Loucy (cell line): Measurements from ENCODE around the gene MUSK.

ENCODE experiments used
- H2AFZ ChIP-seq: fragments of 200-600 bp; sonication (generic); 2 replicates; pipeline ENCODE4 v1.6.0; 2016; ENCODE audit warnings: antibody characterized with exemption, mild to moderate bottlenecking, low read length, moderate library complexity
- H3F3A ChIP-seq: fragments of 200-600 bp; 2 replicates; pipeline ENCODE4 v1.6.0; 2016; ENCODE audit warnings: antibody characterized with exemption, low read depth, mild to moderate bottlenecking
- H3K27me3 ChIP-seq: fragments of 200-600 bp; sonication (generic); 2 replicates; pipeline ENCODE4 v1.6.1; 2014; ENCODE audit warnings: low read length, mild to moderate bottlenecking; ENCODE audit not compliant: insufficient read depth, poor library complexity, severe bottlenecking
- H3K36me3 ChIP-seq: fragments of 200-600 bp; sonication (generic); 2 replicates; pipeline ENCODE4 v1.6.1; 2016; ENCODE audit warnings: low read length; ENCODE audit not compliant: insufficient read depth
- H3K4me1 ChIP-seq: fragments of 200-600 bp; sonication (generic); 2 replicates; pipeline ENCODE4 v1.5.1; 2014; ENCODE audit warnings: low read length, mild to moderate bottlenecking; ENCODE audit not compliant: insufficient read depth, poor library complexity, severe bottlenecking
- H3K4me2 ChIP-seq: fragments of 200-600 bp; sonication (generic); 2 replicates; pipeline ENCODE4 v1.6.0; 2014; ENCODE audit warnings: antibody characterized with exemption, low read length, low read depth, mild to moderate bottlenecking; ENCODE audit not compliant: poor library complexity, severe bottlenecking
- H3K4me3 ChIP-seq: fragments of 200-600 bp; sonication (generic); 2 replicates; pipeline ENCODE4 v1.5.1; 2014; ENCODE audit warnings: low read length, mild to moderate bottlenecking, mixed read lengths; ENCODE audit not compliant: poor library complexity, severe bottlenecking
- H3K79me2 ChIP-seq: fragments of 200-600 bp; sonication (generic); 2 replicates; pipeline ENCODE4 v1.6.1; 2014; ENCODE audit warnings: low read length; ENCODE audit not compliant: insufficient read depth
- H3K9ac ChIP-seq: fragments of 200-600 bp; sonication (generic); 2 replicates; pipeline ENCODE4 v1.6.0; 2014; ENCODE audit warnings: mild to moderate bottlenecking, low read depth, low read length, moderate library complexity; ENCODE audit not compliant: poor library complexity, severe bottlenecking
- H3K9me2 ChIP-seq: fragments of 200-600 bp; sonication (generic); replicated peaks from 2 replicates; pipeline ENCODE4 v1.6.1; 2016; ENCODE audit warnings: low read depth, low read length, mixed read lengths
- H3K9me3 ChIP-seq: fragments of 200-600 bp; sonication (generic); 2 replicates; pipeline ENCODE4 v1.6.1; 2014; ENCODE audit warnings: mild to moderate bottlenecking, antibody characterized with exemption, low read length, low read depth; ENCODE audit not compliant: insufficient read depth
- H4K20me1 ChIP-seq: fragments of 200-600 bp; sonication (generic); 2 replicates; pipeline ENCODE4 v1.6.0; 2014; ENCODE audit warnings: antibody characterized with exemption, low read length, mild to moderate bottlenecking; ENCODE audit not compliant: insufficient read depth, poor library complexity, severe bottlenecking
- EZH2phosphoT487 ChIP-seq: fragments of 200-600 bp; IDR thresholded peaks from 2 replicates; pipeline ENCODE4 v1.6.1; 2018; ENCODE audit warnings: antibody characterized with exemption, mild to moderate bottlenecking, moderate library complexity, borderline replicate concordance
- TF ChIP-seq, protein P1 (sequence below): fragments of 200-600 bp; sonication (generic); conservative IDR thresholded peaks from 2 replicates; pipeline ENCODE4 v1.5.1; 2014; ENCODE audit warnings: mild to moderate bottlenecking, antibody characterized with exemption, low read length

Gene MUSK

DNA sequence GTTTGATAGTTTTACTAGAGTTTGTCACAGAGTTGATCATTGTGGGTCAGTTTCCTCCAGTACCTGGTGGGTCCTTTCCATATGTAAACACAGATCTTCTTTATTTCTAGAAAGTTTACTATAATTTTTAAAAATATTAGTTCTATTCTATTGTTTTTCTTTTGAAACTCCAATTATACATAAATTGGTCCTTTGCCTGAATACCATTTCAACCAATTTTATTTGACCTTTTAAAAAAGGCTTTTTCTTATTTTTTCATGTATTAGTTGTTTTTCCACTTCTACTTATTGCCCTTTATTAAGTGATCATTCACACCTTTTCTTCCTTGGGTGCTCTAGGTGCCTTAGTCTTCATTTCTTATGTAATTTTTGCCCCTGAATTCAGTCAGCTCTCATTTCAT lies 33.0 kb upstream of the MUSK start:
- H3K79me2 ChIP-seq: no peaks in the 10 kb centered on the region
- H3K9ac ChIP-seq: no peak overlapping the region
- no peaks in the 10 kb centered on the region for H3K9me2 ChIP-seq
- no peaks in the 10 kb centered on the region for H4K20me1 ChIP-seq
- H2AFZ ChIP-seq: no peak overlapping the region
- no peaks in the 10 kb centered on the region for H3K36me3 ChIP-seq
- H3K4me2 ChIP-seq: no peak overlapping the region
- H3K4me1 ChIP-seq: no peaks in the 10 kb centered on the region
- H3K4me3 ChIP-seq: no peak overlapping the region
- no peaks in the 10 kb centered on the region for H3K27me3 ChIP-seq
- H3F3A ChIP-seq: no peaks in the 10 kb centered on the region
- TF ChIP-seq, protein P1, sequence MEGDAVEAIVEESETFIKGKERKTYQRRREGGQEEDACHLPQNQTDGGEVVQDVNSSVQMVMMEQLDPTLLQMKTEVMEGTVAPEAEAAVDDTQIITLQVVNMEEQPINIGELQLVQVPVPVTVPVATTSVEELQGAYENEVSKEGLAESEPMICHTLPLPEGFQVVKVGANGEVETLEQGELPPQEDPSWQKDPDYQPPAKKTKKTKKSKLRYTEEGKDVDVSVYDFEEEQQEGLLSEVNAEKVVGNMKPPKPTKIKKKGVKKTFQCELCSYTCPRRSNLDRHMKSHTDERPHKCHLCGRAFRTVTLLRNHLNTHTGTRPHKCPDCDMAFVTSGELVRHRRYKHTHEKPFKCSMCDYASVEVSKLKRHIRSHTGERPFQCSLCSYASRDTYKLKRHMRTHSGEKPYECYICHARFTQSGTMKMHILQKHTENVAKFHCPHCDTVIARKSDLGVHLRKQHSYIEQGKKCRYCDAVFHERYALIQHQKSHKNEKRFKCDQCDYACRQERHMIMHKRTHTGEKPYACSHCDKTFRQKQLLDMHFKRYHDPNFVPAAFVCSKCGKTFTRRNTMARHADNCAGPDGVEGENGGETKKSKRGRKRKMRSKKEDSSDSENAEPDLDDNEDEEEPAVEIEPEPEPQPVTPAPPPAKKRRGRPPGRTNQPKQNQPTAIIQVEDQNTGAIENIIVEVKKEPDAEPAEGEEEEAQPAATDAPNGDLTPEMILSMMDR: no peak
- no peak for TF ChIP-seq EZH2phosphoT487
- H3K9me3 ChIP-seq: no peaks in the 10 kb centered on the region

DNA sequence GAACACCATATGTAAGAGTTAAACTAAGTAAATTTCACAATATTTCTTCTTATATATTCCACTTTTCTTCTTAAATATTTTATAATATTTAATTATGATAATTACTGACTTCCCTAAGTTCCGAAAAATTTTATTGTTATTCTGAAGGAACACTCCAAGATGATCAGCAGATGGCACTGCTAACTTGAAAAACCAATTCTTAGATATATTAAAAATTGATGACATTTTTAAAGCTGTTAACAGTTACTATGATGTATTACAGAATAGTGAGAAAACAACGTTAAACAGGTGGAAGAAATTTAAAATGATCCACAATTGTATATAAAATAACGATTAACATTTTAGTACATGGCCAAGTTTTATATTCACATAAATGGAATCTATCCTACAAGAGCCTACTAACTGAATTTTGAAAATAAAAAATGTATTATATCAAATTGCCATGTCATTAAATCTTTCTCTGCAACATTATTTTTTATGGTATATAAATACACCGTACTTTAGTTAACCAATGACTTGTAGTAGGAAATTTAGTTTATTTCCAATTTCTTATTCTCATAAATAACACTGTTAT lies 30.1 kb upstream of the MUSK start:
- H3K27me3 ChIP-seq: no peaks in the 10 kb centered on the region
- no peak overlapping the region for H2AFZ ChIP-seq
- H4K20me1 ChIP-seq: no peaks in the 10 kb centered on the region
- H3K4me3 ChIP-seq: no peak overlapping the region
- no peaks in the 10 kb centered on the region for H3K9me2 ChIP-seq
- no peaks in the 10 kb centered on the region for H3K36me3 ChIP-seq
- no peak for TF ChIP-seq EZH2phosphoT487
- TF ChIP-seq, protein P1: no peak
- no peak overlapping the region for H3K4me2 ChIP-seq
- H3F3A ChIP-seq: no peaks in the 10 kb centered on the region
- no peaks in the 10 kb centered on the region for H3K79me2 ChIP-seq
- no peaks in the 10 kb centered on the region for H3K4me1 ChIP-seq
- no peaks in the 10 kb centered on the region for H3K9me3 ChIP-seq
- H3K9ac ChIP-seq: no peak overlapping the region

DNA sequence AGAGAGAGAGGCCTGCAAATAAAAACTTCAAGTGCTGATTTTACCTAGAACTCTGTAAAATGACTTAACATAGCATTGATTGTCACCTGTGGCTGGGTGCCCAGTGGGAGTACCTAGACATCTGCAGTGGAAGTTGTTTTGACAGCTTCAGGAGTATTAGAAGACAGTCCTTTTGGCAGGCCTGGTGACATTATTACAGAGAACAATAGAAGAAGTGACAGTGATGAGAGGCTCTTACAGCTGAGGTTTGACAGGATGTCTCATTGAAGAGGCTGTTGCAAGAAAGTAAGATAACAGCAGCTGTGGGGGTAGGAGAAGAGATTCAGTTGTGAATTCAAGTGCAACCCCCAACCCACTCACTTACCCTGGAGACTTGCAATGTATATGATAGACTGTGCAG lies 27.9 kb upstream of the MUSK start:
- Histone ChIP-seq H3K9me2 (no peaks in the 10 kb centered on the region), H3K36me3 (no peaks in the 10 kb centered on the region), H3K9me3 (no peaks in the 10 kb centered on the region), H3F3A (no peaks in the 10 kb centered on the region), H3K4me2 (no peak overlapping the region), H3K27me3 (no peaks in the 10 kb centered on the region), H4K20me1 (no peaks in the 10 kb centered on the region), H2AFZ (no peak overlapping the region), H3K4me1 (no peaks in the 10 kb centered on the region), H3K79me2 (no peaks in the 10 kb centered on the region), H3K9ac (no peak overlapping the region), H3K4me3 (no peak overlapping the region)
- TF ChIP-seq, protein P1: no peak
- TF ChIP-seq EZH2phosphoT487: no peak
